K562 (cell line): Measurements from ENCODE around the gene TBC1D10A.
A peak's percentile ranks its signal among the peaks of the same experiment; 100 is the strongest.

Source experiments
- BDP1 ChIP-seq: IDR thresholded peaks from 3 replicates; pipeline ENCODE4 v1.6.1; 2011; ENCODE audit not compliant: insufficient read length, insufficient read depth
- CEBPG ChIP-seq, 3 experiments: fragments of 200-800 bp in 1 of 3; sonication (Bioruptor generic) in 1 of 3; sonication (generic) in 1 of 3; formaldehyde crosslinking in 1 of 3; IDR thresholded peaks in 2 of 3; conservative IDR thresholded peaks in 1 of 3; 2 replicates each; pipeline versions ENCODE4 v1.6.1 to v1.8.0; 2016 to 2022; ENCODE audit warnings: missing compliant biosample characterization in 2 of 3, missing genetic modification characterization in 2 of 3, mild to moderate bottlenecking in 1 of 3, missing genetic modification reagents in 1 of 3
- CHD2 ChIP-seq: IDR thresholded peaks from 2 replicates; pipeline ENCODE4 v1.6.1; 2011; ENCODE audit warnings: low read depth, low read length
- HSF4 ChIP-seq: fragments of 250-450 bp; sonication (Bioruptor Pico); IDR thresholded peaks from 2 replicates; pipeline ENCODE4 v2.1.2; 2022; ENCODE audit warnings: mild to moderate bottlenecking, moderate library complexity, borderline replicate concordance
- JUND ChIP-seq, 2 experiments: IDR thresholded peaks; 2 replicates in 1 of 2; 3 replicates in 1 of 2; pipeline ENCODE4 v1.6.1; 2011; ENCODE audit warnings: borderline replicate concordance in 2 of 2, low read depth in 2 of 2, low read length in 2 of 2, improper control_type of control experiment in 1 of 2, missing biosample characterization in 1 of 2, missing genetic modification characterization in 1 of 2, missing genetic modification reagents in 1 of 2
- PHB ChIP-seq: fragments of 250-450 bp; sonication (Bioruptor Pico); IDR thresholded peaks from 2 replicates; pipeline ENCODE4 v1.5.0; 2021
- POLR2A ChIP-seq: fragments of 450-650 bp; conservative IDR thresholded peaks from 2 replicates; pipeline ENCODE4 v1.6.1; 2016
- RBM14 ChIP-seq: fragments of 200-400 bp; formaldehyde crosslinking; IDR thresholded peaks from 2 replicates; pipeline ENCODE4 v1.6.1; 2018; ENCODE audit warnings: low read depth, mild to moderate bottlenecking, low read length, moderate library complexity, borderline replicate concordance; ENCODE audit not compliant: insufficient read depth
- STAT6 ChIP-seq: sonication (generic); formaldehyde crosslinking; IDR thresholded peaks from 2 replicates; pipeline ENCODE4 v1.8.1; 2023; ENCODE audit warnings: mild to moderate bottlenecking, missing genetic modification reagents
- ZFX ChIP-seq: sonication (generic); formaldehyde crosslinking; IDR thresholded peaks from 2 replicates; pipeline ENCODE4 v1.8.0; 2022; ENCODE audit warnings: mild to moderate bottlenecking, missing genetic modification reagents, moderate library complexity
- ZNF561 ChIP-seq: fragments of 450-650 bp; formaldehyde crosslinking; conservative IDR thresholded peaks from 2 replicates; pipeline ENCODE4 v1.4.0; 2020; ENCODE audit warnings: mild to moderate bottlenecking, moderate library complexity
- ZNF699 ChIP-seq: fragments of 250-450 bp; sonication (Bioruptor Pico); IDR thresholded peaks from 2 replicates; pipeline ENCODE4 v1.8.0; 2021; ENCODE audit warnings: mild to moderate bottlenecking, moderate library complexity; ENCODE audit not compliant: insufficient replicate concordance
- TF ChIP-seq, protein P1 (sequence below): fragments of 150-350 bp; IDR thresholded peaks from 2 replicates; pipeline ENCODE4 v1.6.1; 2014; ENCODE audit warnings: low read depth, mild to moderate bottlenecking, low read length, borderline replicate concordance

GRCh38 chr22:30261134-30261533, 65.6 kb downstream of the TBC1D10A start:
- no peak for TF ChIP-seq JUND (IDR thresholded peaks at IDR 0.05; ENCODE audit: borderline replicate concordance, low read depth, low read length)
- no peak for TF ChIP-seq JUND (tag; IDR thresholded peaks at IDR 0.05; ENCODE audit: borderline replicate concordance, low read depth, low read length)
- TF ChIP-seq STAT6 (CRISPR knock-in tag) = no peak
- no peak for TF ChIP-seq HSF4
- no peak for TF ChIP-seq ZNF699 (CRISPR knock-in tag)
- no peak for TF ChIP-seq ZFX
- TF ChIP-seq CEBPG (CRISPR knock-in tag; IDR thresholded peaks at IDR 0.05) = no peak
- peak in 1 of 2 experiments; percentile 36; a peak in 1 of 4 replicates for TF ChIP-seq CEBPG (tag; conservative IDR thresholded peaks at IDR 0.05 in 1 of 2, IDR thresholded peaks at IDR 0.05 in 1 of 2)
- TF ChIP-seq, protein P1, sequence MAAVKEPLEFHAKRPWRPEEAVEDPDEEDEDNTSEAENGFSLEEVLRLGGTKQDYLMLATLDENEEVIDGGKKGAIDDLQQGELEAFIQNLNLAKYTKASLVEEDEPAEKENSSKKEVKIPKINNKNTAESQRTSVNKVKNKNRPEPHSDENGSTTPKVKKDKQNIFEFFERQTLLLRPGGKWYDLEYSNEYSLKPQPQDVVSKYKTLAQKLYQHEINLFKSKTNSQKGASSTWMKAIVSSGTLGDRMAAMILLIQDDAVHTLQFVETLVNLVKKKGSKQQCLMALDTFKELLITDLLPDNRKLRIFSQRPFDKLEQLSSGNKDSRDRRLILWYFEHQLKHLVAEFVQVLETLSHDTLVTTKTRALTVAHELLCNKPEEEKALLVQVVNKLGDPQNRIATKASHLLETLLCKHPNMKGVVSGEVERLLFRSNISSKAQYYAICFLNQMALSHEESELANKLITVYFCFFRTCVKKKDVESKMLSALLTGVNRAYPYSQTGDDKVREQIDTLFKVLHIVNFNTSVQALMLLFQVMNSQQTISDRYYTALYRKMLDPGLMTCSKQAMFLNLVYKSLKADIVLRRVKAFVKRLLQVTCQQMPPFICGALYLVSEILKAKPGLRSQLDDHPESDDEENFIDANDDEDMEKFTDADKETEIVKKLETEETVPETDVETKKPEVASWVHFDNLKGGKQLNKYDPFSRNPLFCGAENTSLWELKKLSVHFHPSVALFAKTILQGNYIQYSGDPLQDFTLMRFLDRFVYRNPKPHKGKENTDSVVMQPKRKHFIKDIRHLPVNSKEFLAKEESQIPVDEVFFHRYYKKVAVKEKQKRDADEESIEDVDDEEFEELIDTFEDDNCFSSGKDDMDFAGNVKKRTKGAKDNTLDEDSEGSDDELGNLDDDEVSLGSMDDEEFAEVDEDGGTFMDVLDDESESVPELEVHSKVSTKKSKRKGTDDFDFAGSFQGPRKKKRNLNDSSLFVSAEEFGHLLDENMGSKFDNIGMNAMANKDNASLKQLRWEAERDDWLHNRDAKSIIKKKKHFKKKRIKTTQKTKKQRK = no peak
- no peak for TF ChIP-seq ZNF561 (CRISPR knock-in tag)
- TF ChIP-seq CHD2 = no peak
- TF ChIP-seq RBM14 = no peak
- TF ChIP-seq BDP1 = no peak
- no peak for TF ChIP-seq POLR2A
- no peak for TF ChIP-seq PHB (CRISPR knock-in tag)
